Cardiac septum (tissue), 1 donor: ENCODE results near the gene COA3. TPM values are rescaled to one million over a fixed set of nuclear protein-coding genes. Genes with fewer than 3 reads are reported as not detected.

Experiments used
- DNase-seq: peaks from one replicate; pipeline ENCODE4 v3.0.0-alpha.2; 2020; ENCODE audit warnings: low spot score
- intact Hi-C: fragments of 100-400 bp; cut with DNase I; formaldehyde crosslinking; loops from one replicate; pipeline ENCODE4 v1.14.0; 2022
- microRNA-seq: library from miRNA; unstranded; fragments of <30 nt; microRNA quantifications from one replicate; pipeline ENCODE4 v1.2.0, GENCODE V29; 2020
- total RNA-seq: library from RNA; stranded (reverse); fragmentation: NEBNext Ultra II Directional; extraction: Animal tissue kit (Norgen Biotek cat#: 25700); gene quantifications from one replicate; pipeline ENCODE4 v1.2.1, GENCODE V29; 2021
- donor health status: DM: no; HTN: no; CAD: no.

Gene COA3
- total RNA-seq, 1 donor from 2014 or later = 61.4 TPM

DNA sequence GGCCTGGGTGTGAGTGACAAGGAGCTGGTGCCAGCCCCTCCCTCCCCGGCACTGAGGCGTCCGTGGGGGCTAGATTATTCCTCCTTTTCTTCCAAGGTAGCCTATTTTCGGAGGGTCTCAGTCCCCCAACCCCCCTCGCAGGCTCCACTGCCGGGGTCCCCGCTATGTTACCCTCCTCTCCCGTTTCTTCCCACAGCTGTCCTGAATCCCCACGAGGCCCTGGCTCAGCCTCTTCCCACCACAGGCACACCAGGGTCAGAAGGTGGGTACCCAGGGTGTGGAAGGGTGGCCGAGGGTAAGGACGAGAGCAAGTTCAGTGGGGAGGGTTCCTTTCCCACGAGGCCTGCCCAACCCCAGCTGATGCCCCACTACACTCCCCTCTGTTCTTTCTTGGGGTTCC lies 36.9 kb downstream of the COA3 start:
- DNase-seq = peak; percentile 63
- intact Hi-C loops = loop anchor here (2.0 to 5.0 kb wide), 2 partner anchors 17 to 184 kb away; partner anchors contain the start of genes EZH1 and PSMC3IP

DNA sequence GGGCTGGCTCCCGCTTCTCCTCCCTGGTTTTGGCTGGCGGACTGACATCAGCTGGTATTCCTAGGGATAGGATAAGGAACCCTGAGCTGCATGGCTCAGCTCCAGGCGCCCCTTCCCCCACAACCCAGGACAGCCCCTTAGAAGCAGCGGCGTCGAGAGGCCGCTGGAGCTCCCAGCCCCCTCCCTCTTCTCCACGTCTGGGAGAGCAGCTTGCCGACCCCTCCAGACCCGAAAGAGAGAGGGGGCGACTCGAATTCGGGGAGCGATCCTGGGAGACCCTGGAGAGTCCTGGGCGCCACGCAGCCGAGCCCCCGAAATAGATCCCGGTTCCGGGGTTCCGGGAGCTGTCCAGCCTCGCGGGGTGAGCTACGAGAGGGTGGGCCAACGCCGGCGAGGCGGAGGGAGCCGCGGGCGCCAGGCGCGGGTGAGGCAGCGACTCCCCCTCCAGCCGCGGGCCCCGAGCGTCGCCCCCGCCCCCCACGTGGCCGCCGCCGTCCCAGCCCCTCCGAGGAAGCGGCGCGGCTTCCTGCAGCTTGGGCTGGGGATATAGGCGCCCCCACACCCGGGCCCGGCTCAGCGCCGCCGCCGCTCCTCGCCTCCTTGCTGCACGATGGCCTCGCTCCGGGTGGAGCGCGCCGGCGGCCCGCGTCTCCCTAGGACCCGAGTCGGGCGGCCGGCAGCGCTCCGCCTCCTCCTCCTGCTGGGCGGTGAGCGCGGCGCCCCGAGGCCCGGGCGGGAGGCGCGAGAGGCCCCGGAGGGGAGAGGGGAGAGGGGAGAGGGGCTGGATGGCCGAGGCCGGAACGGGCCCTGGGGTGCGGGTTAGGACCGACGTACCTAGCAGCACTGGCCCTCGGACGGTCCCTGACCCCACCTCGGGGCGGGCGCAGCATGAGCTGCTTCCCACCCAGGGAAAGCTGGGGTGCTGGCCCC lies 37.6 kb downstream of the COA3 start, which contains the start of gene RAMP2:
Gene RAMP2 (plus strand): TSS at position 576 of the 930 bp plus-strand sequence. CDS start 35 bp downstream, at position 611.
- peak; percentile 68 for DNase-seq
- intact Hi-C loops = loop anchor here (5.0 kb wide), 1 partner anchor 184 kb away; the partner anchor contains the start of gene PSMC3IP

DNA sequence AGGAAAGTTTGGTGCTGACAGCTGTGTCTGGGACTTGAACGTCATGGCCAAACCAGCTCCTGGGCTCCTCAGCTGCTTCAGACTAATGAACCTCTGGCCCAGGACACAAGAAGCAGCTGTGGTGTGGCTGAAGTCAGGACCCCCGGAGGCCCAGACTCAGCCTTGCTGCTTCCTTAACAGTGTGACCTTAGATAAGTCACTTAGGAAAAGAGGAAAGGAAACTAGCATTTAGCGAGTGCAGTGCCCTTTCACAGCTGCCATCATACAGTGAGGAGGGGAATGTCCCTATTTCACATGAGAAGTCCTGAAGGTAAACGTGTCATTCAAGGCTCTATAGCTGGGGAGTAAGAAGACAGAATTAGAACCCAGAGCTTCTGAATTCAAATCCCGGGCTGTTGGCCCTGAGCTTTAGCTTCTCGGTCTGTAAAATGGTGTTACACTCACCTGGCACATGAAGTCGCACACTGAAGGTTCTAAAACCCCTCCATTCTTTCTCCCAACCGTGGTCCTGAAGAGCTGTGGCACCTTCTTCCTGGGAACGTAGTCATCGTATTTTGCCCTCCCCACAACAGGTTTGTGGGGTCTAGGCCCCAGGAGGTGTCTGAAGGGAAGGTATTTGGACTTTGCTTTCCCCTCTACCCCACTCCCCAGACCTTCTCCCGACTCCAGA lies 38.4 kb downstream of the COA3 start:
- peak; percentile 67 for DNase-seq
- intact Hi-C loops = loop anchor here (5.0 kb wide), 1 partner anchor 183 kb away; the partner anchor contains the start of gene PSMC3IP

DNA sequence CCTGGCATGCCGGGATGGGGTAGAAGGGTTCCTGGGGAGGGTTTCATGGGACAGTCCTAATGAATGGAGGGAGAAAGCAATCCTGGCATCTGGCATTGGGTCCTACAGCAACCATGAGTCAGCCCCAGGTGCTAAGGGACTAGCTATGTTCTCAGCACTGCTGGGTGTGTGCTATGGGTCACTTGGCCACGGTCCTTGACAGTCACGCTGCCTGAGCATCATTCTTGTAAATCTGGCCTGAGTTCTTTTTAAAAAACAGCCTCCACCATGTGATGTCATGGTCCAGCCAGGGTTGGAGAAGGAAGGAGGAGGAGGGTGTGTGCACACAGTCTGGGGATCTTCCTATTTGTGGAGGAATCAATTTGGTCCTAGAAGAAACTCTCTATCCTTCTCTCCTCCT lies 43.7 kb downstream of the COA3 start:
- intact Hi-C loops = no loop called here

DNA sequence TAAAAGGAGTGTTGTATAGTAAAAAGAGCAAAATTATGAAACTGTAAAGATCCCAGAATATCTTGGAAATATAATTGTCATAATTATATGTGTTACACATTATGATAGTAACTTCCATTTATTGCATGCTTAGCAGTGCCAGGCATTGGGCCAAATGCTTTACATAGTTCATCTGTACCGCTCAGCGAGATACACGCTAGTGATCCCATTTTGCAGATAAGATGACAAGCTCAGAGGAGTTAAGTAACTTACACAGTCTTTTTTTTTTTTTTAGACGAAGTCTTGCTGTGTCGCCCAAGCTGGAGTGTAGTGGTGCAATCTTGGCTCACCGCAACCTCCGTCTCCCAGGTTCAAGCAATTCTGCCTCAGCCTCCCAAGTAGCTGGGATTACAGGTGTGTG lies 46.9 kb downstream of the COA3 start:
- DNase-seq = peak; percentile 20
- intact Hi-C loops = no loop called here

More for the DNA sequence above, 43.7 kb downstream of the COA3 start:
- peak; percentile 60 for DNase-seq

DNA sequence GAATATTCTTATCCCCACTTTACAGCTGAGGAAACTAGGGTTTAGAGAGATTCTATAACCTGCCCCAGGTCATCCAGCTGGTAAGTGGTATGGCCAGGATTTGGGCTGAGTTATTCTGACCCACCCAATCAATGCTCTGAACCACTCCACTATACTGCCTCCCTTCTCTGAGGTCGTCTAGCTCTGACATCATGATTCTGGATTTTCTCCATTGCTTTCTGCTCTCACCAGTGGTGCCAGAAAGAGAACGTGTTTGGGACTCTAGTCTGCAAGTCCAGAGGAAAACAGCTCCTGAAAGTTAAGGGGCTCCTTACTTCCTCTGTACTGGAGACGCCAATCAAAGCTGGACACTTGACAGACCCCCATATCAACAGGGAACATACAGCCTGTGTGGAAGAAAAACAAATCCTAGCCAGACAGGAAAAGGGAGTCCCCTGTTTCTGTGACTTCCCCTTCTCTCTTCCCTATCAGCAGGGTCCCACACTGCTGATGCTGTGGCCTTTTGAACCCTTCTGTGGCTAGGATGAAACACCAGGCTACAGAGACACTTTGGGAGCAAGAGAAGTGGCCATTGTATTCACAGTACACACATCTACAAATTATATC lies 47.7 kb downstream of the COA3 start:
- peak; percentile 36 for DNase-seq
- intact Hi-C loops = no loop called here

DNA sequence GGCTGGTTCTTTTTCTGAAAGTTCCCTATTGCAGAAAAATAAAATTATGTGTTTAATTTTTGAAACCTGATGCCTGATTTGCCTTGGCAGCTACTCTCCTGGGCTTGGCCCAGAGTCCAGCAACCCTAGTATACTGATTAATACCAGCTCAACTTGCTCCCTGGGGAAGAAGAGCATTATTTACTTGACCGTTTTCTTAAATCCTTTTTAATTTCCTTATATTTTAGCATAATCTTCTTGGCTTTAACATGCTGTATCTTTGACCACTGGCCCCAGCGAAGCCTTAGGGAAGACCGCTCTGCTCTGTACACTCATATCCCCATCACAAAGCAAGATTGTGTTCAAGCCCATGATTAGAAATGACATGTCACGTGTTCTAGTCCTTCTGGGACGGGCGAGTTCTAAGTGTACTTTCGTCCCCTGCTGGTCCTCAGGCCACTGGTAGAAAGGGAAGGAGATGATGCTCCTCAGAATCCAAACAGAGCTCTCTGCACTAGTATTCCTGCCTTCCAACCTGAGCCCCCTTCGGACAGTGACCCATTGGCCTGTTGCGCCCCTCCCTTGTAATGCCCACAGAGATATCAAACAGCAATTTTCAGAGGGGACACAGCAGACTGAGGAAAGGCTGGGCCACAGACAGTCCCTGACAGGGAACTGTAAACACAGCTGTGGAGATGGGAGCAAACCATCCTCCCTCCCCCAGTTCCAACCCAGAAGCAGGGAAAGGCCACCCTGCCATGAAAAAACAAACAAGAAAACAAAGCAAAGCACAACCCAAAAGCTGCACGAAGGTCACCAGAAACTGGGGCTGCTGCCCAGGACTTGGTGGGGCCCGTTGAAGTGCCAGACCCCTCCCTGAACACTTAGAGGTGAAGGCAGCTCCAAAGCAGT lies 49.4 kb downstream of the COA3 start:
- peak; percentile 63 for DNase-seq
- intact Hi-C loops = loop anchor here (5.0 kb wide), 1 partner anchor 67 kb away; the partner anchor contains the start of genes CCR10 and CNTNAP1

DNA sequence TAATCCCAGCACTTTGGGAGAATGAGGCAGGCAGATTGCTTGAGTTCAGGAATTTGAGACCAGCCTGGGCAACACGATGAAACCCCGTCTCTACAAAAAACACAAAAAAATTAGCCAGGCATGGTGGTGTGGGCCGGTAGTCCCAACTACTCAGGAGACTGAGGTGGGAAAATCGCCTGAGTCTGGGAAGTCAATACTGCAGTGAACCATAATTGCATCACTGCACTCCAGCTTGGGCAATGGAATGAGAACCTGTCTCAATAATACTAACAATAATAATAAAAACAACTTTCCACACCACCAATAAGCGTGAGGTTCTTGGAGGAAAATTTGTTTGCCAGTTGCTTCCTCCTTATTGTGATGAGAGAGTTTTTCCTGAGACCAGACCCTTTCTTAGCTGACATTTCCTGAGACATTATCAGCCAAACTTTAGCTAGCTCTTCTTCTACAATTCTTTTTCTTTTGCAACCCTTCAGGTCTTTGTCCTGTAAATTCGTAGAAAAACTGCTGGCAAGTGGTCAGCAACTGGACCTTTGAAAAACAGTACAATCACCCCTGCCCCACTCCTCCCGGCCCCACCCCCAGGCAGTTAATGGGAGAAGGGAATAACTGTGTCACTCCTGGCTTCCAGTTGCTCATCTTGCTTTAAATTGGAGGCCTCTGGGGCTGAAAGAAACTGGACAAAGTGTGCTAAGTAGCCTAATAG lies 50.1 kb downstream of the COA3 start:
- intact Hi-C loops = loop anchor here (5.0 kb wide), 1 partner anchor 66 kb away; the partner anchor contains the start of genes CCR10 and CNTNAP1
- no peak for DNase-seq

Small RNA genes lying within 50 kb of the gene (microRNA-seq; reads per million reads assigned to microRNA genes)
- not detected for gene MIR6781

Other genes starting within 250 kb of the COA3 start
- gene HSD17B1, start 245.8 kb downstream of the COA3 start, total RNA-seq = 0.83 TPM
- gene COASY, start 236.6 kb downstream of the COA3 start, total RNA-seq = 33.4 TPM
- gene MLX, start 231.6 kb downstream of the COA3 start, total RNA-seq = 43.1 TPM
- 1.8 TPM for gene PSMC3IP, start 221.0 kb downstream of the COA3 start, total RNA-seq
- 21.3 TPM for gene RETREG3, start 189.3 kb downstream of the COA3 start, total RNA-seq
- gene TUBG1, start 189.0 kb downstream of the COA3 start, total RNA-seq = 45.6 TPM
- gene TUBG2, start 139.4 kb downstream of the COA3 start, total RNA-seq = 21.9 TPM
- 20.2 TPM for gene PLEKHH3, start 121.7 kb downstream of the COA3 start, total RNA-seq
- 1.2 TPM for gene CCR10, start 116.9 kb downstream of the COA3 start, total RNA-seq
- gene CNTNAP1, start 116.2 kb downstream of the COA3 start, total RNA-seq = 7.0 TPM
- gene EZH1, start 53.7 kb downstream of the COA3 start, total RNA-seq = 45.4 TPM
- 45.8 TPM for gene RAMP2, start 37.5 kb downstream of the COA3 start, total RNA-seq
- 32.3 TPM for gene VPS25, start 25.3 kb downstream of the COA3 start, total RNA-seq
- gene WNK4, start 18.1 kb downstream of the COA3 start, total RNA-seq = not detected
- not detected for gene CNTD1, start 157 bp upstream of the COA3 start, total RNA-seq
- 84.3 TPM for gene BECN1, start 25.6 kb upstream of the COA3 start, total RNA-seq
- gene PSME3, start 34.7 kb upstream of the COA3 start, total RNA-seq = 66.9 TPM
- gene AOC2, start 45.9 kb upstream of the COA3 start, total RNA-seq = 0.89 TPM
- 12.9 TPM for gene AOC3, start 52.5 kb upstream of the COA3 start, total RNA-seq
- not detected for gene G6PC1, start 102.1 kb upstream of the COA3 start, total RNA-seq
- gene AARSD1, start 165.8 kb upstream of the COA3 start, total RNA-seq = 27.0 TPM
- gene PTGES3L, start 181.4 kb upstream of the COA3 start, total RNA-seq = 51.2 TPM
- gene RUNDC1, start 181.9 kb upstream of the COA3 start, total RNA-seq = 14.8 TPM
- gene RPL27, start 199.7 kb upstream of the COA3 start, total RNA-seq = 536 TPM
- 13.7 TPM for gene IFI35, start 208.1 kb upstream of the COA3 start, total RNA-seq
- 81.3 TPM for gene VAT1, start 223.7 kb upstream of the COA3 start, total RNA-seq
- gene RND2, start 226.5 kb upstream of the COA3 start, total RNA-seq = 0.89 TPM